ENCODE results near the gene CREB5.

- TF ChIP-seq CTCF (IDR thresholded peaks at IDR 0.05) (no peak), POLR2AphosphoS5 (IDR thresholded peaks at IDR 0.05) (no peak), POLR2A (IDR thresholded peaks at IDR 0.05) (no peak)
Measured at GRCh38 chr7:28804990-28805389, 392.7 kb downstream of the CREB5 start.
